CD4-positive, CD25-positive, alpha-beta regulatory T cell (primary cell): ENCODE measurements around the gene LENG1. TPM values are rescaled to one million over a fixed set of nuclear protein-coding genes. Genes with fewer than 3 reads are reported as not detected.

Experiments
- ATAC-seq, 2 donors: fragments of 150-1000 bp; cut with Tn5 transposase; one replicate each; pipeline ENCODE4 v1.10.0; 2021; ENCODE audit warnings: low read depth in 2 of 2, moderate number of reproducible peaks in 2 of 2, moderate library complexity in 1 of 2
- DNase-seq, 3 donors: peaks; one replicate each; pipeline versions ENCODE4 v3.0.0 to v3.0.0-alpha.2; 2012 to 2022; ENCODE audit warnings: mixed read lengths in 1 of 3
- H3K27ac ChIP-seq: one replicate; pipeline ENCODE4 v1.7.0; 2013; ENCODE audit warnings: mild to moderate bottlenecking, low read length; ENCODE audit not compliant: insufficient read depth, poor library complexity, severe bottlenecking
- H3K27me3 ChIP-seq: one replicate; pipeline ENCODE4 v1.7.0; 2013; ENCODE audit warnings: low read length; ENCODE audit not compliant: control insufficient read depth, insufficient read depth
- H3K36me3 ChIP-seq: one replicate; pipeline ENCODE4 v1.7.0; 2013; ENCODE audit warnings: mild to moderate bottlenecking, low read length, moderate library complexity; ENCODE audit not compliant: control insufficient read depth, insufficient read depth
- H3K4me1 ChIP-seq: 2 replicates; pipeline ENCODE4 v1.7.0; 2013; ENCODE audit warnings: mild to moderate bottlenecking, low read length; ENCODE audit not compliant: insufficient read depth, control insufficient read depth, poor library complexity, severe bottlenecking
- H3K4me3 ChIP-seq: one replicate; pipeline ENCODE4 v1.7.0; 2013; ENCODE audit warnings: low read depth, mild to moderate bottlenecking, low read length, moderate library complexity
- H3K9me3 ChIP-seq, 2 experiments: 1 replicate in 1 of 2; 2 replicates in 1 of 2; pipeline ENCODE4 v1.7.0; 2013; ENCODE audit warnings: low read length in 2 of 2, mild to moderate bottlenecking in 1 of 2, moderate library complexity in 1 of 2; ENCODE audit not compliant: control insufficient read depth in 2 of 2
- H3K27ac Mint-ChIP-seq, 3 donors: one replicate each; pipeline ENCODE4 v1.8.0; 2020 to 2022; ENCODE audit warnings: mild to moderate bottlenecking in 3 of 3, mixed read lengths in 3 of 3, moderate library complexity in 2 of 3
- H3K27me3 Mint-ChIP-seq: one replicate; pipeline ENCODE4 v1.8.0; 2022; ENCODE audit warnings: mild to moderate bottlenecking, mixed read lengths
- H3K36me3 Mint-ChIP-seq: one replicate; pipeline ENCODE4 v1.8.0; 2020; ENCODE audit warnings: mixed read lengths
- H3K4me1 Mint-ChIP-seq, 4 donors: one replicate each; pipeline ENCODE4 v1.8.0; 2020 to 2022; ENCODE audit warnings: mixed read lengths in 4 of 4, mild to moderate bottlenecking in 1 of 4
- H3K4me3 Mint-ChIP-seq, 4 donors: one replicate each; pipeline ENCODE4 v1.8.0; 2020 to 2022; ENCODE audit warnings: mild to moderate bottlenecking in 4 of 4, mixed read lengths in 4 of 4, moderate library complexity in 3 of 4
- H3K9me3 Mint-ChIP-seq, 7 donors: one replicate each; pipeline ENCODE4 v1.8.0; 2020 to 2022; ENCODE audit warnings: mixed read lengths in 7 of 7, mild to moderate bottlenecking in 3 of 7, moderate library complexity in 2 of 7
- polyA plus RNA-seq, 4 donors: library from polyadenylated mRNA; unstranded; fragments of 300-500 nt; fragmentation: Illumina TruSeq; gene quantifications; one replicate each; pipeline ENCODE4 v1.2.3, GENCODE V29; 2021
- total RNA-seq: library from RNA; stranded (reverse); gene quantifications from one replicate; pipeline ENCODE4 v1.2.3, GENCODE V29; 2022

LENG1 gene
- total and polyA plus RNA-seq, 5 donors from 2014 or later, result 9.3 to 17.5 (median 12.5) TPM

DNA sequence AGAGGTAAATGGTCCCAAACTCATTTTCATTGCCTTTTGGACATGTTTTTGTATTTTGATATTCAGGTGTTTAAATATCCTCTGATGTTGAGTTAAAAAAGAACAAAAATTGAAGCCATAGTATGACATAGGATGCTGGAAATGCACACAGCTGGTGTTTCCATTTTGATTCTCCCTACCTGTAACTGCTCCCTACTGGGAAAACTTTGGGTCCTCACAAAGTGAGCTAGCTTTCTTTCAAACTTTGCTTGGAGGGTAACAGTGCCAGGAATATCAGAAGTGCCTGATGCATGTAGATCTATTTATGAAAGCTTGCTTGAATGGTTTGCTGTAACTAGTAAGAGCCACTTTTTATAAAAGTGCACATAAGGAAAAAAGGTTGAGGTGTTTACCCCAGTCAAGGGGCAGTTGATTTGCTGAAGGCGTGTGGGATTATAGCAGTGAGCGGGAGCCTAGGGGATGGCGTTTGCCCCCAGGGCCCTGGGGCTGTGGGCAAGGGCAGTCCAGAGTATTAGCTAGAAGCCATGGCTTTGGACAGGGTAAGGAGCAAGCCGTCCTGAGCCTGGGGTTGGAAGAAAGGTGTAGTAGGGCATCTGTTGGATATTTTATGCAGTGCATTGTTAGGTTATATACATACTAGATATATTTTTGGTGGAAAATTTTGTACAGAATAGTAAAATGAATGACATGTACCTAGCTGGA lies 45.4 kb upstream of the LENG1 start:
- Histone ChIP-seq H3K36me3 (peaks cover 61% of the 10 kb centered on the region), H3K4me1 (peaks cover 74% of the 10 kb centered on the region), H3K4me3 (peak overlapping the region; percentile 20), H3K9me3 (no peaks in the 10 kb centered on the region), H3K27ac (no peak overlapping the region), H3K27me3 (no peaks in the 10 kb centered on the region)
- peaks cover 0 to 1% (median 0%) of the 10 kb centered on the region in 7 donors for H3K9me3 Mint-ChIP-seq
- peaks cover 41% of the 10 kb centered on the region for H3K36me3 Mint-ChIP-seq
- H3K4me3 Mint-ChIP-seq, result peak overlapping the region in 3 of 4 donors; percentile 65 to 96 (median 74)
- peak overlapping the region in 2 of 3 donors; percentile 57 to 59 for H3K27ac Mint-ChIP-seq
- H3K4me1 Mint-ChIP-seq, result peaks cover 7 to 93% (median 54%) of the 10 kb centered on the region in 4 donors
- DNase-seq, result no peak
- H3K27me3 Mint-ChIP-seq, result no peaks in the 10 kb centered on the region
- no peak for ATAC-seq

DNA sequence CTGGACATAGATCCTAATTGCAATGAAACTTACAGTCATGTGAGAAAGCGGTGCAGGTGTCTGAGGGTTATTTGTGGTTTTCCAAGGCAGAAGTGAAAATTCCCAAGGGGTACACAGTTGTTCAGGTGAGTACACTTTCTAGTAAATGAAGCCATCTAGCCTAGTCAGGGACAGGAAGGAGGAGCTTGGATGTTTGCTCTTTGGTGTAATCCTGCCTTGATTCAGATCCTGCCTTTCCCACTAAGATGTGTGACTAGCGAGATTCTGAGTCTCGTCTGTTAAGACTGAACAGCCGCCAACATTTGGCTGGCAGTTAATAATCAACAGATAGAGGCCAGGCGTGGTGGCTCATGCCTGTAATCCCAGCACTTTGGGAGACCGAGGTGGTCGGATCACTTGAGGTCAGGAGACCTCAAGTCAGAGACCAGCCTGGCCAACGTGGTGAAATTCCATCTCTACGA lies 43.7 kb upstream of the LENG1 start:
- ATAC-seq (no peak), DNase-seq (no peak)
- H3K9me3 Mint-ChIP-seq, result no peaks in the 10 kb centered on the region
- Histone ChIP-seq H3K27ac (no peak overlapping the region), H3K4me1 (peaks cover 66% of the 10 kb centered on the region), H3K36me3 (peaks cover 60% of the 10 kb centered on the region), H3K4me3 (no peak overlapping the region), H3K27me3 (no peaks in the 10 kb centered on the region), H3K9me3 (no peaks in the 10 kb centered on the region)
- no peaks in the 10 kb centered on the region for H3K27me3 Mint-ChIP-seq
- H3K36me3 Mint-ChIP-seq, result peaks cover 38% of the 10 kb centered on the region
- H3K27ac Mint-ChIP-seq, result peak overlapping the region in 1 of 3 donors; percentile 71
- peak overlapping the region; percentile 15 to 100 (median 88) for H3K4me3 Mint-ChIP-seq
- peaks cover 7 to 80% (median 49%) of the 10 kb centered on the region in 4 donors for H3K4me1 Mint-ChIP-seq

DNA sequence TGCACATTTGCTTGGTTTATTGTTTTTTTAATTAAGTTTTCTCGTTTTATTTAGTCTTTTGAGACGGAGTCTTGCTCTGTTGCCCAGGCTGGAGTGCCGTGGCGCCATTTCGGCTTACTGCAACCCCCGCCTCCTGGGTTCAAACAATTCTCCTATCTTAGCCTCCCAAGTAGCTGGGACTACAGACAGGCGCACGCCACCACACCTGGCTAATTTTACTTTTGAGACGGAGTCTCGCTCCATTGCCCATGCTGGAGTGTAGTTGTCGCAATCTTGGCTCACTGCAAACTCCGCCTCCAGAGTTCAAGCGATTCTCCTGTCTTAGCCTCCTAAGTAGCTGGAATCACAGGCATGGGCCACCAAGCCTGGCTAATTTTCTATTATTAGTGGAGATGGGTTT lies 42.5 kb upstream of the LENG1 start:
- Histone ChIP-seq H3K36me3 (peaks cover 49% of the 10 kb centered on the region), H3K27ac (peak overlapping the region; percentile 96), H3K4me3 (peak overlapping the region; percentile 92), H3K4me1 (peaks cover 59% of the 10 kb centered on the region), H3K27me3 (no peaks in the 10 kb centered on the region), H3K9me3 (no peaks in the 10 kb centered on the region)
- Mint-ChIP-seq H3K9me3 (no peaks in the 10 kb centered on the region), H3K4me3 (peak overlapping the region; percentile 93 to 100 (median 98)), H3K27me3 (no peaks in the 10 kb centered on the region), H3K27ac (peak overlapping the region in 2 of 3 donors; percentile 99 to 100), H3K36me3 (peaks cover 30% of the 10 kb centered on the region), H3K4me1 (peaks cover 7 to 68% (median 41%) of the 10 kb centered on the region in 4 donors)
- DNase-seq (no peak), ATAC-seq (no peak)

DNA sequence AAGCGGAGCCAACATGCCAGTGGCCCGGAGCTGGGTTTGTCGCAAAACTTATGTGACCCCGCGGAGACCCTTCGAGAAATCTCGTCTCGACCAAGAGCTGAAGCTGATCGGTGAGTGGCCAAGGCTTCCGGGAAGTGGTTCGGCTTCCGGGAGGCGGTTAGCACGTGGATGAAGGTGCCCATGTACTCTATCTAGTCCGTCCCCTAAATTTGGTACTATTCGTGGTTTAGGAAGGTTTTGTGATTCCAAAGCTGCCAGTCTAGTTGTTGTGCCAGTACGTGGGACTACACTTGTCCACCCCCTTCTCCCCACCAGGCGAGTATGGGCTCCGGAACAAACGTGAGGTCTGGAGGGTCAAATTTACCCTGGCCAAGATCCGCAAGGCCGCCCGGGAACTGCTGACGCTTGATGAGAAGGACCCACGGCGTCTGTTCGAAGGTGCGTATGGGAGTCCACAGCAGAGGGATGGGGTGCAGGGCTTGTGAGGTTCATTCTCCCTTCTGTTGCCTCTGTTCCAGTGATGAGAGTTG lies 41.7 kb upstream of the LENG1 start:
- Mint-ChIP-seq H3K9me3 (no peaks in the 10 kb centered on the region), H3K27me3 (no peaks in the 10 kb centered on the region), H3K4me3 (peak overlapping the region; percentile 93 to 100 (median 98)), H3K4me1 (peaks cover 7 to 61% (median 39%) of the 10 kb centered on the region in 4 donors), H3K27ac (peak overlapping the region; percentile 99 to 100 (median 100)), H3K36me3 (peaks cover 25% of the 10 kb centered on the region)
- Histone ChIP-seq H3K36me3 (peaks cover 42% of the 10 kb centered on the region), H3K4me1 (peaks cover 55% of the 10 kb centered on the region), H3K27me3 (no peaks in the 10 kb centered on the region), H3K9me3 (no peaks in the 10 kb centered on the region), H3K27ac (peak overlapping the region; percentile 96), H3K4me3 (peak overlapping the region; percentile 92)
- no peak for DNase-seq
- peak in 1 of 2 donors; percentile 15 for ATAC-seq

DNA sequence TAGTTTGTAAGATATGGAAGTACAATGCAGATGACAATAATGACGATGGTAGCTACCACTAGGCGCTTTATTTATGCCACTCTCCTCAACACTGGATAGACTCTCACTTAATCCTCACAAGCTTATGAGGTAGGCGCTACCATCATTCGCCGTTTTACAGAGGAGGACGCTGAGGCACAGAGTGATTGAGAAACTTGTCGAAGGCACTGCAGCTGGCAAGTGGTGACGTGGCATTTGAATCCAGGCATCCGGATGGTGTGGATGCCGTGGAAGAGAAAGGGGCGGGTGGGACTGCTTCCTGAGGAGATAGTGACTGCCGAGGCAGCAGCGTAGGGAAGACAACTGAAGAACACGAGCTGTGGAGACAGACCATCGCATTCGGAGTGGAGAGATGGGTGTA lies 39.9 kb upstream of the LENG1 start:
- no peak for ATAC-seq
- no peaks in the 10 kb centered on the region for H3K9me3 Mint-ChIP-seq
- peak overlapping the region in 2 of 3 donors; percentile 76 to 86 for H3K27ac Mint-ChIP-seq
- Histone ChIP-seq H3K4me1 (peaks cover 39% of the 10 kb centered on the region), H3K36me3 (peaks cover 25% of the 10 kb centered on the region), H3K9me3 (no peaks in the 10 kb centered on the region), H3K27ac (no peak overlapping the region), H3K4me3 (no peak overlapping the region), H3K27me3 (no peaks in the 10 kb centered on the region)
- H3K4me1 Mint-ChIP-seq, result peaks cover 7 to 43% (median 28%) of the 10 kb centered on the region in 4 donors
- DNase-seq, result no peak
- H3K4me3 Mint-ChIP-seq, result peak overlapping the region; percentile 64 to 96 (median 80)
- H3K27me3 Mint-ChIP-seq, result no peaks in the 10 kb centered on the region
- H3K36me3 Mint-ChIP-seq, result peaks cover 26% of the 10 kb centered on the region

DNA sequence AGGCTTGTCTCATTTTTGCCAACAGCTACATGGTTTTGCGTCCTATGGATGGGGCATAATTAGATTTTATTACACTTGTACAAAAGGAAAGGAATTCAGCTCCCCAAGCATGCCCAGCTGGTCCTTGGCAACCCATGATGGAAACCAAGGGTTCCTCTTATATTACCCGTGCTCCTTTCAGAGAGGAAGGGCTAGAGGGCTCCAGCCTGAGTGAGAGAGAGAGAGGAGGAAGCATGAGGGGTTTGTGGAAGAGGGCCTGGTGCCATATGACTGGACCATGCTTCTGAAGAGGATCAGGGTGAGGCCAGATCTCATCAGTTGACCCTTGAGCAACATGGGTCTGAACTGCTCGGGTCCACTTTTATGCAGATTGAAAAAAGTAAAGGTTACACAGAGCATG lies 37.6 kb upstream of the LENG1 start:
- Histone ChIP-seq H3K36me3 (peaks cover 10% of the 10 kb centered on the region), H3K27ac (no peak overlapping the region)
- H3K4me1 Mint-ChIP-seq, result peaks cover 7 to 35% (median 21%) of the 10 kb centered on the region in 4 donors

DNA sequence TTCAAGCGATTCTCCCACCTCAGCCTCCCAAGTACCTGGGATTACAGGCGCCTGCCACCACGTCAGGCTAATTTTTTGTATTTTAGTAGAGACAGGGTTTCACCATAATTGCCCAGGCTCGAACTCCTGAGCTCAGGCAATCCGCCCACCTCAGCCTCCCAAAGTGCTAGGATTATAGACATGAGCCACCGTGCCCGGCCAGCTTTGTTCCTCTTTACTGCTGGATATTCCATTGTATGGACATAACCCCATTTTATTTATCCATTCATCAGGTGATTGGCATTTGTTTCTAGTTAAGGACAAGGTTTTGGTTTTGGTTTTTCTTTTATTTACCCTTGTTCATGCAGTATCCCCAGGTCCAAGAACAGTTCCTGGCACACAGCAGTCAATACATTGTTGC lies 37.0 kb upstream of the LENG1 start:
- Mint-ChIP-seq H3K4me1 (peaks cover 7 to 35% (median 20%) of the 10 kb centered on the region in 4 donors), H3K27ac (no peak overlapping the region), H3K36me3 (peaks cover 12% of the 10 kb centered on the region), H3K9me3 (no peaks in the 10 kb centered on the region), H3K4me3 (peak overlapping the region in 2 of 4 donors; percentile 32 to 60), H3K27me3 (no peaks in the 10 kb centered on the region)
- H3K9me3 ChIP-seq, result no peaks in the 10 kb centered on the region
- peaks cover 7% of the 10 kb centered on the region for H3K36me3 ChIP-seq
- ATAC-seq (no peak), DNase-seq (no peak)
- no peaks in the 10 kb centered on the region for H3K27me3 ChIP-seq
- H3K27ac ChIP-seq, result no peak overlapping the region
- H3K4me1 ChIP-seq, result peaks cover 18% of the 10 kb centered on the region
- no peak overlapping the region for H3K4me3 ChIP-seq

More for the DNA sequence above, 37.6 kb upstream of the LENG1 start:
- Mint-ChIP-seq H3K36me3 (peaks cover 14% of the 10 kb centered on the region), H3K27me3 (no peaks in the 10 kb centered on the region), H3K9me3 (no peaks in the 10 kb centered on the region), H3K27ac (no peak overlapping the region), H3K4me3 (peak overlapping the region in 2 of 4 donors; percentile 27 to 60)
- H3K4me1 ChIP-seq, result peaks cover 18% of the 10 kb centered on the region
- no peaks in the 10 kb centered on the region for H3K9me3 ChIP-seq
- no peaks in the 10 kb centered on the region for H3K27me3 ChIP-seq
- DNase-seq, result no peak
- no peak for ATAC-seq
- no peak overlapping the region for H3K4me3 ChIP-seq
